ENCODE data around the gene C5orf22.

- TF ChIP-seq SMC3 (IDR thresholded peaks at IDR 0.05; ENCODE audit: low read depth, low read length) (no peak), ELK1 (IDR thresholded peaks at IDR 0.05; ENCODE audit: borderline replicate concordance, low read depth, low read length) (no peak), MXI1 (IDR thresholded peaks at IDR 0.05; ENCODE audit: borderline replicate concordance, low read depth, low read length) (no peak), CTCF (conservative IDR thresholded peaks at IDR 0.05; ENCODE audit: low read depth, low read length) (no peak), POLR2A (IDR thresholded peaks at IDR 0.05; ENCODE audit: low read depth, low read length) (no peak), FOS (IDR thresholded peaks at IDR 0.05; ENCODE audit: low read depth, low read length) (no peak), BHLHE40 (IDR thresholded peaks at IDR 0.05; ENCODE audit: low read depth, low read length) (no peak), RAD21 (IDR thresholded peaks at IDR 0.05; ENCODE audit: low read length) (no peak), USF2 (IDR thresholded peaks at IDR 0.05; ENCODE audit: low read depth, low read length) (no peak), RFX5 (IDR thresholded peaks at IDR 0.05; ENCODE audit: low read depth, low read length) (no peak), NFE2L2 (IDR thresholded peaks at IDR 0.05; ENCODE audit: low read depth, low read length) (no peak), CEBPB (IDR thresholded peaks at IDR 0.05; ENCODE audit: low read depth, low read length) (no peak)
These were observed 21.8 kb downstream of the C5orf22 start for GRCh38 chr5:31553863-31554262.
